Right lobe of liver (tissue), 6 donors: ENCODE data around the gene PAK2. TPM values are rescaled to one million over a fixed set of nuclear protein-coding genes. Genes with fewer than 3 reads are reported as not detected.

Experiments
- ATAC-seq, 4 donors: fragments of 200-7000 bp; cut with Tn5 transposase; one replicate each; pipeline ENCODE4 v1.9.1; 2020; ENCODE audit warnings: mild to moderate bottlenecking in 4 of 4, moderate library complexity in 4 of 4
- DNase-seq, 3 donors: peaks; one replicate each; pipeline ENCODE4 v3.0.0-alpha.2; 2020
- H3K27ac ChIP-seq, 3 donors: fragments of 200-600 bp; one replicate each; pipeline ENCODE4 v1.8.0; 2022
- H3K27me3 ChIP-seq, 2 donors: fragments of 200-600 bp; one replicate each; pipeline ENCODE4 v1.8.0; 2022
- H3K36me3 ChIP-seq, 4 donors: fragments of 200-600 bp; sonication (generic) in 1 of 4; one replicate each; pipeline versions ENCODE4 v1.5.1 to v1.8.0; 2017 to 2022; ENCODE audit warnings: control low read depth in 1 of 4
- H3K4me1 ChIP-seq, 4 donors: fragments of 200-600 bp; sonication (generic) in 1 of 4; one replicate each; pipeline versions ENCODE4 v1.5.1 to v1.8.0; 2017 to 2022; ENCODE audit warnings: control low read depth in 1 of 4
- H3K4me3 ChIP-seq, 3 donors: fragments of 200-600 bp; one replicate each; pipeline ENCODE4 v1.8.0; 2022
- H3K9me3 ChIP-seq, 4 donors: fragments of 200-600 bp; sonication (generic) in 1 of 4; one replicate each; pipeline versions ENCODE4 v1.5.1 to v1.8.0; 2017 to 2022; ENCODE audit warnings: control low read depth in 1 of 4
- POLR2A ChIP-seq: fragments of 450-650 bp; IDR thresholded peaks from one replicate; pipeline ENCODE4 v1.6.1; 2017; ENCODE audit warnings: antibody characterized with exemption, mild to moderate bottlenecking
- WGBS: methylation state at CpG from one replicate; pipeline ENCODE4 v1.1.6; 2018; ENCODE audit warnings: low coverage, low lambda C conversion rate; ENCODE audit not compliant: insufficient coverage; ENCODE audit errors: missing lambda C conversion rate; 5-methylcytosine and 5-hydroxymethylcytosine counted together
- intact Hi-C, 2 donors: fragments of 100-400 bp; cut with DNase I; formaldehyde crosslinking; loops; one replicate each; pipeline versions ENCODE4 v1.11.2 to v1.14.1; 2022
- long read RNA-seq: library from polyadenylated mRNA; unstranded; transcript quantifications from one replicate; pipeline ENCODE4 v2.0.0, GENCODE V29; 2019
- total RNA-seq, 6 experiments: library from RNA; depleted of rRNA in 2 of 6; stranded (reverse); fragments of >200 nt in 2 of 6; fragmentation: NEBNext Ultra II Directional in 3 of 6; extraction: Animal tissue kit (Norgen Biotek cat#: 25700) in 3 of 6; gene quantifications; one replicate each; pipeline versions ENCODE4 v1.1.0 to v1.2.4, GENCODE V29; 2016 to 2023
- TF ChIP-seq, protein P1 (sequence below), 4 donors: fragments of 200-600 bp in 3 of 4; fragments of 450-650 bp in 1 of 4; IDR thresholded peaks; one replicate each; pipeline versions ENCODE4 v1.5.1 to v1.8.0; 2016 to 2022; ENCODE audit warnings: antibody characterized with exemption in 4 of 4, mild to moderate bottlenecking in 2 of 4
- donor health status: DM: no; HTN: yes; CAD: no.
- donor health status: DM: no; HTN: no; CAD: no.
- donor health status: DM: no; HTN: no; CAD: no.
- donor health status: DM: no; HTN: yes; CAD: no.
- donor health status: DM: no; HTN: yes; CAD: no.

The PAK2 gene
- total RNA-seq, result 10 to 100 TPM; 35.7 to 59.6 (median 42.0) TPM
- long read RNA-seq, partial matches to known transcripts, result 5 of 8 reads
- long read RNA-seq, other reads (novel, unspliced or antisense), result 3 of 8 reads

DNA sequence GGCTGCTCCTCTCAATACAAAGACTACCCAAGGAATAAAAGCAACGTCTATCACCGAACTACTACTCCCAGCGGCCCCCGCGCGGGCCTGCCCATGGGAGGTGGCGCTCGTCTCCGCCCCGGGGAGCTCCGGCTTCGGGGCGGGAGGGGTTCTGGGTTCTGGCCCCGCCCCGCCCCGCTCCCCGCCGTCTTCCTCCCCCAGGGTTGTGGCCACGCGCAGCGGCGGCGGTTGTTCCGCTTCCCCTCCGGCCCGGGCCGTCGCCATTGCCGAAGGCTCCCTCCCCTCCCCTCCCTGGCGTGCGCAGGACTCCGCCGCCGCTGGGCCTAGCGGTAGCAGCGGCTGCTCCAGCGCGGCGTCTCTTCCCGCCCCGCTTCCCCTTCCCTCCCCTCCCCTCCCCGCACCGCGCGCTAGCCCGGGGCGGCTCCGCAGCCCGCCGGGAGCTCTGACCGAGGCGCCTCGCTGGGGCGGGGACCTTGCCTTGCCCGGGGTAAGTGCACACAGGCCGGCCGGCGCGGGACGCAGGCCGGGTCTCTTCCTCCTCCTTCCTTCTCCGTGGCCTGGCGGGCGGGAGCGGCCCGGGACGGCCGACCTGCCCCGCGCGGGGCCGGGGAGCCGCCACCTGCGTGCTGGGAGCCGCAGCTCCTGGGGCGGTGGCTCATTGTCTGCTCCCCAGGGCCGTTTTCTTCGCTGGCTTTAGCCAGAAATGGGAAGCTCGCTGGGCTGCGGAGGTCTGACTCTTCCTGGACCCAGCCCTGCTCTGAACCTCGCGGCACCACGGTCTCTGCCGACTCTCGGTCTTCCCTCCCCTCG lies at the start of gene PAK2:
Gene PAK2, plus strand, starts transcription at position 187 of the 810 bp plus-strand sequence. CDS start 42,790 bp downstream, outside the sequence.
- Histone ChIP-seq H3K27ac (peak within 1 kb of the TSS; percentile 91 to 96 (median 91)), H3K36me3 (no peaks in the 10 kb centered on the region), H3K4me3 (peak within 1 kb of the TSS; percentile 81 to 93 (median 92)), H3K27me3 (no peaks in the 10 kb centered on the region), H3K9me3 (no peaks in the 10 kb centered on the region), H3K4me1 (peaks cover 0 to 13% (median 4%) of the 10 kb centered on the region in 4 donors)
- DNase-seq (peak; percentile 96 to 97 (median 97)), ATAC-seq (peak; percentile 96 to 99 (median 96))
- TF ChIP-seq POLR2A, result peak; percentile 80
- TF ChIP-seq, protein P1, sequence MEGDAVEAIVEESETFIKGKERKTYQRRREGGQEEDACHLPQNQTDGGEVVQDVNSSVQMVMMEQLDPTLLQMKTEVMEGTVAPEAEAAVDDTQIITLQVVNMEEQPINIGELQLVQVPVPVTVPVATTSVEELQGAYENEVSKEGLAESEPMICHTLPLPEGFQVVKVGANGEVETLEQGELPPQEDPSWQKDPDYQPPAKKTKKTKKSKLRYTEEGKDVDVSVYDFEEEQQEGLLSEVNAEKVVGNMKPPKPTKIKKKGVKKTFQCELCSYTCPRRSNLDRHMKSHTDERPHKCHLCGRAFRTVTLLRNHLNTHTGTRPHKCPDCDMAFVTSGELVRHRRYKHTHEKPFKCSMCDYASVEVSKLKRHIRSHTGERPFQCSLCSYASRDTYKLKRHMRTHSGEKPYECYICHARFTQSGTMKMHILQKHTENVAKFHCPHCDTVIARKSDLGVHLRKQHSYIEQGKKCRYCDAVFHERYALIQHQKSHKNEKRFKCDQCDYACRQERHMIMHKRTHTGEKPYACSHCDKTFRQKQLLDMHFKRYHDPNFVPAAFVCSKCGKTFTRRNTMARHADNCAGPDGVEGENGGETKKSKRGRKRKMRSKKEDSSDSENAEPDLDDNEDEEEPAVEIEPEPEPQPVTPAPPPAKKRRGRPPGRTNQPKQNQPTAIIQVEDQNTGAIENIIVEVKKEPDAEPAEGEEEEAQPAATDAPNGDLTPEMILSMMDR (IDR thresholded peaks at IDR 0.05), result peak in 2 of 4 donors; percentile 18 to 37
- intact Hi-C loops, result no loop called here
- 0% methylated on average over 5 of the region's 86 CpGs for whole genome bisulfite sequencing

- DNase-seq (no peak), ATAC-seq (no peak)
- Histone ChIP-seq H3K9me3 (no peaks in the 10 kb centered on the region), H3K4me1 (peaks cover 0 to 1% (median 0%) of the 10 kb centered on the region in 4 donors), H3K36me3 (no peaks in the 10 kb centered on the region), H3K27ac (no peak overlapping the region), H3K4me3 (no peak overlapping the region), H3K27me3 (no peaks in the 10 kb centered on the region)
- 79% methylated on average over 15 of the region's 17 CpGs for WGBS
- TF ChIP-seq, protein P1 (IDR thresholded peaks at IDR 0.05), result no peak
- TF ChIP-seq POLR2A, result no peak
- intact Hi-C loops, result loop anchor here in 1 of 2 donors (5.0 kb wide), 1 partner anchor 78 kb away; no protein-coding TSS in a partner anchor
Observed at GRCh38 chr3:196689941-196690660, 49.6 kb upstream of the PAK2 start.

DNA sequence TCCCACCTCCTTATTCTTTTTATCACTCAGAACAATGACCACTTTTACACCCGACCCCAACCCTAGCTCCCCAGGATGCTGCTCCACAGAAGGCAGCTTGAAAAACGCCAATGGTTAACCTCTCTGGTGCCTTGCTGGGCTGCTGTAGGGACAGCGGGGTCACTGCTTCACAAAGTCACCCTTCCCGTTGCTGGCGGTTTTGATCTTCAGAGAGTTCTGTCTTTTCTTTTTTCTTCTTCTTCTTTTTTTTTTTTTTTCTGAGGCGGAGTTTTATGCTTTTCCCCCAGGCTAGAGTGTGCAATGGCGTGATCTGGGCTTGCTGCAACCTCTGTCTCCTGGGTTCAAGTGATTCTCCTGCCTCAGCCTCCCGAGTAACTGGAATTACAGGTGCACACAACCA lies 48.3 kb upstream of the PAK2 start:
- 35% methylated on average over 8 of the region's 8 CpGs for WGBS
- H3K4me3 ChIP-seq, result no peak overlapping the region
- no peak for ATAC-seq
- no peaks in the 10 kb centered on the region for H3K9me3 ChIP-seq
- no peak overlapping the region for H3K27ac ChIP-seq
- DNase-seq, result no peak
- H3K4me1 ChIP-seq, result no peaks in the 10 kb centered on the region
- no peak for TF ChIP-seq POLR2A
- TF ChIP-seq, protein P1 (IDR thresholded peaks at IDR 0.05), result no peak
- no peaks in the 10 kb centered on the region for H3K36me3 ChIP-seq
- H3K27me3 ChIP-seq, result no peaks in the 10 kb centered on the region
- intact Hi-C loops, result no loop called here

GRCh38 chr3:196694202-196694638 lies 45.4 kb upstream of the PAK2 start:
- no peaks in the 10 kb centered on the region for H3K4me1 ChIP-seq
- intact Hi-C loops, result no loop called here
- DNase-seq, result no peak
- no peaks in the 10 kb centered on the region for H3K36me3 ChIP-seq
- no peak for ATAC-seq
- TF ChIP-seq, protein P1 (IDR thresholded peaks at IDR 0.05), result peak in 2 of 4 donors; percentile 9 to 10
- TF ChIP-seq POLR2A, result no peak
- H3K4me3 ChIP-seq, result no peak overlapping the region
- no peak overlapping the region for H3K27ac ChIP-seq
- H3K9me3 ChIP-seq, result no peaks in the 10 kb centered on the region
- whole genome bisulfite sequencing, result 6% methylated on average over 1 of the region's 1 CpG
- no peaks in the 10 kb centered on the region for H3K27me3 ChIP-seq
